ENCODE measurements around the gene PNMA3. TPM values are rescaled to one million over a fixed set of nuclear protein-coding genes. Genes with fewer than 3 reads are reported as not detected.
"Not testable (repeated sequence)": the region's sequence is repeated elsewhere in the genome, so short reads cannot be mapped to it uniquely, and the experiment has no call there.

PNMA3 gene
- total and polyA plus RNA-seq, 9 donors, result 0.39 to 4.3 (median 0.73) TPM; not detected in 1

DNA sequence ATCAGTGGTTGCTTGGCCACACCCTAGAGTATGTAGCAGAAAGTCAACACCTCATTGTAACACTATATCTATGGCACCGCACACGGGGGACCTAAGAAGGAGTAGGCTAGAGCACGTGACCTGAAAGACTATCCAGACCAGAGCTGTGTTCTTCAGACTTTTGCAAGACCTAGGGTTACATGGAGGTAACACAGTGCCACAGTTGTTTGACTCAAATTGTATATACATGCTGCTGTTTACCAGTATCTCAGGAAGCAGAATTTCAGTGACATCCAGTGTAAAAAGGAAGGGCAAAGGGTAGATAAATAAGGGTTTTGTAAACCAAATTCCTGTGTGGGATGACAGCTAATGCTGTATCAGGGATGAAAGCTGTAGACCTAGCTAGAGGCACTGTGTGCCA lies 46.1 kb downstream of the PNMA3 start:
- no peak for DNase-seq
- intact Hi-C loops (cut with DNase I), result no loop called here
- Histone ChIP-seq H3K36me3 (no peaks in the 10 kb centered on the region), H3K27ac (no peak overlapping the region), H3K9me3 (no peaks in the 10 kb centered on the region), H3K4me1 (ENCODE audit: insufficient read depth) (no peaks in the 10 kb centered on the region), H3K4me3 (no peak overlapping the region), H3K27me3 (no peaks in the 10 kb centered on the region)
- TF ChIP-seq EP300 (IDR thresholded peaks at IDR 0.05), result no peak
- TF ChIP-seq CTCF (IDR thresholded peaks at IDR 0.05), result no peak
- no peak for TF ChIP-seq POLR2A (IDR thresholded peaks at IDR 0.05)
- 76 to 80% (median 76%) methylated on average over 3 of the region's 3 CpGs for WGBS, 3 donors

- H3K27me3 ChIP-seq; intact Hi-C loops (cut with DNase I); H3K9me3 ChIP-seq; H3K36me3 ChIP-seq; H3K4me3 ChIP-seq; DNase-seq; H3K27ac ChIP-seq; H3K4me1 ChIP-seq (ENCODE audit: insufficient read depth): not testable (repeated sequence)
- WGBS, 3 donors, result 58 to 63% (median 61%) methylated on average over 1 of the region's 1 CpG
These were observed 48.7 kb downstream of the PNMA3 start for GRCh38 chrX:153104959-153105358.

GRCh38 chrX:153106092-153106801 lies 50.0 kb downstream of the PNMA3 start:
- H3K4me1 ChIP-seq (ENCODE audit: insufficient read depth); H3K4me3 ChIP-seq; intact Hi-C loops (cut with DNase I); H3K36me3 ChIP-seq; H3K27me3 ChIP-seq; DNase-seq; H3K9me3 ChIP-seq; H3K27ac ChIP-seq: not testable (repeated sequence)
- WGBS, 3 donors, result 43 to 74% (median 59%) methylated on average over 2 to 4 of the region's 12 CpGs

Small RNA genes lying within 50 kb of the gene (small RNA-seq; reads per million reads assigned to genes)
- gene AC243428.1, result not detected

Other genes starting within 250 kb of the PNMA3 start
- gene CETN2, start 225.7 kb upstream of the PNMA3 start, total RNA-seq, result 10 to 100 TPM; 18.5 to 94.3 (median 48.1) TPM
- 100 to 1,000 TPM in 1 of 2 donors, 10 to 100 TPM in 1; 42.9 to 119 TPM for gene CETN2, start 225.7 kb upstream of the PNMA3 start, polyA plus RNA-seq
- 10 to 100 TPM in 6 of 7 donors, 1 to 10 TPM in 1; 5.0 to 33.8 (median 12.3) TPM for gene NSDHL, start 225.4 kb upstream of the PNMA3 start, total RNA-seq
- gene NSDHL, start 225.4 kb upstream of the PNMA3 start, polyA plus RNA-seq, result 10 to 100 TPM; 11.9 to 48.6 TPM
- gene ZNF185, start 158.4 kb upstream of the PNMA3 start, total RNA-seq, result 10 to 100 TPM in 3 of 7 donors, 1 to 10 TPM in 4; 3.5 to 26.9 (median 10.0) TPM
- gene ZNF185, start 158.4 kb upstream of the PNMA3 start, polyA plus RNA-seq, result 10 to 100 TPM in 1 of 2 donors, 1 to 10 TPM in 1; 4.7 to 28.7 TPM
- gene PNMA5, start 62.4 kb upstream of the PNMA3 start, total RNA-seq, result not detected
- gene PNMA5, start 62.4 kb upstream of the PNMA3 start, polyA plus RNA-seq, result under 1 TPM in 1 of 2 donors, not detected in 1; 0.02 TPM
- gene PNMA6A, start 16.0 kb downstream of the PNMA3 start, total RNA-seq, result 10 to 100 TPM in 2 of 7 donors, 1 to 10 TPM in 5; 2.4 to 12.0 (median 6.7) TPM
- 1 to 10 TPM in 1 of 2 donors, under 1 TPM in 1; 0.80 to 4.3 TPM for gene PNMA6A, start 16.0 kb downstream of the PNMA3 start, polyA plus RNA-seq
- gene MAGEA1, start 122.8 kb downstream of the PNMA3 start, total RNA-seq, result not detected
- gene MAGEA1, start 122.8 kb downstream of the PNMA3 start, polyA plus RNA-seq, result not detected

Data from ovary (tissue), 9 donors.